Measurements from ENCODE around the gene CXCL17.
A peak's percentile ranks its signal among the peaks of the same experiment; 100 is the strongest.

CXCL17 gene

DNA sequence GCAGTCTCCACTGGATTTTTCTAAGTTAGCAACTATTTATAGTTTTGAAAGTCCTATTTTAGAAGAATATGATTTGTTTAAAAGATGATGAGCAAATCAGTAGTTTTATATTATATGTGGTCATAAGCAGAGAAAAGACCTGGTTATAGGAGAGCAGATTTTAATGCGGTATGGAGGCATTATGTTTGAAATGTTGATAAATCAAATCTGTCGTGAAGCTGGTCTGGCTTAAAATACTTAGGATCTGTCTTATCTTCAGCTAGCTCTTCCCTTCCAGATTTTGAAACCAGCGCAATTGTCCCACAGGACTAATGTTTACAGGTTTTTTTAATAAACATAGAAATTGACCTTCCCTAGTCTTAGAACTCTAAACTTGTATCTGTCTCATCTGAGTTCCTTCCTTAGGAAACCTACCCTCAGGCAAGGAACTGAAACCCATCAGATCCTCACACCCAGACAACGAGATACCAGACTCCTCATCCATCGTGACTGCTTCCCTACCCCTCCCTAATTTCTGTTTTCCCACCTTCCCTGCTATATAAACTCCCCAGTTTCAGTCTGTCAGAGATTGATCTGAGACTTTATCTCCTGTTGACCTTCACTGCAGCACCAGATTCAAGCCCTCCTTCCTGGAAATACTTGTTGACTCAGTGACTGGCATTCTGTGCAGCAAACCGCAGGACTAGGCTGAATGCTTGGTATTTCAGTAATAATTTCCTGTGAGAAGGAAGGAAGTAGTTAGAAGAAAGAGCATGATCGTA, 37.8 kb upstream of the CXCL17 start:
- Histone ChIP-seq H3K27ac (ENCODE audit: poor library complexity, severe bottlenecking) (no peak overlapping the region), H3K27me3 (ENCODE audit: insufficient read depth, poor library complexity, severe bottlenecking) (no peaks in the 10 kb centered on the region), H3K4me3 (ENCODE audit: severe bottlenecking) (no peak overlapping the region), H3K4me1 (ENCODE audit: insufficient read depth, poor library complexity, severe bottlenecking) (peaks cover 6% of the 10 kb centered on the region), H3K9me3 (ENCODE audit: severe bottlenecking) (no peaks in the 10 kb centered on the region), H3K36me3 (ENCODE audit: low read depth) (no peaks in the 10 kb centered on the region)
- DNase-seq (ENCODE audit: low spot score) (no peak), ATAC-seq (ENCODE audit: low read depth) (peak; percentile 61; the same call in 2 of the 3 replicates)
- TF ChIP-seq, protein P1, sequence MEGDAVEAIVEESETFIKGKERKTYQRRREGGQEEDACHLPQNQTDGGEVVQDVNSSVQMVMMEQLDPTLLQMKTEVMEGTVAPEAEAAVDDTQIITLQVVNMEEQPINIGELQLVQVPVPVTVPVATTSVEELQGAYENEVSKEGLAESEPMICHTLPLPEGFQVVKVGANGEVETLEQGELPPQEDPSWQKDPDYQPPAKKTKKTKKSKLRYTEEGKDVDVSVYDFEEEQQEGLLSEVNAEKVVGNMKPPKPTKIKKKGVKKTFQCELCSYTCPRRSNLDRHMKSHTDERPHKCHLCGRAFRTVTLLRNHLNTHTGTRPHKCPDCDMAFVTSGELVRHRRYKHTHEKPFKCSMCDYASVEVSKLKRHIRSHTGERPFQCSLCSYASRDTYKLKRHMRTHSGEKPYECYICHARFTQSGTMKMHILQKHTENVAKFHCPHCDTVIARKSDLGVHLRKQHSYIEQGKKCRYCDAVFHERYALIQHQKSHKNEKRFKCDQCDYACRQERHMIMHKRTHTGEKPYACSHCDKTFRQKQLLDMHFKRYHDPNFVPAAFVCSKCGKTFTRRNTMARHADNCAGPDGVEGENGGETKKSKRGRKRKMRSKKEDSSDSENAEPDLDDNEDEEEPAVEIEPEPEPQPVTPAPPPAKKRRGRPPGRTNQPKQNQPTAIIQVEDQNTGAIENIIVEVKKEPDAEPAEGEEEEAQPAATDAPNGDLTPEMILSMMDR (IDR thresholded peaks at IDR 0.05; ENCODE audit: poor library complexity, severe bottlenecking): no peak

DNA sequence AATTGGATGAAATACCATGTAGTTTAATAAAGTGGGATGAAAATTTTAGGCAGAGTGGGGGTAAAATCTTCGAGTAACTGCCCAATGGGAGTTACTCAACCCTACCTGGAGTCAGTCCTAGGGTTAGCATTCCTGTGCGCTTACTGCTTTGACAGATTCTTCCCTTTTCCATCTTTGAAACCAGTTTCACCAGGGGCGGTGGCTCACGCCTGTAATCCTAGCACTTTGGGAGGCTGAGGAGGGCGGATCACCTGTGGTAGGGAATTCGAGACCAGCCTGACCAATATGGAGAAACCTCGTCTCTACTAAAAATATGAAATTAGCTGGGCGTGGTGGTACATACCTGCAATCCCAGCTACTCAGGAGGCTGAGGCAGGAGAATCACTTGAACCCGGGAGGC, 37.0 kb upstream of the CXCL17 start:
- no peak overlapping the region for H3K27ac ChIP-seq (ENCODE audit: poor library complexity, severe bottlenecking)
- no peak for ATAC-seq (ENCODE audit: low read depth)
- TF ChIP-seq, protein P1 (IDR thresholded peaks at IDR 0.05; ENCODE audit: poor library complexity, severe bottlenecking): no peak
- peaks cover 6% of the 10 kb centered on the region for H3K4me1 ChIP-seq (ENCODE audit: insufficient read depth, poor library complexity, severe bottlenecking)
- H3K9me3 ChIP-seq (ENCODE audit: severe bottlenecking): no peaks in the 10 kb centered on the region
- no peaks in the 10 kb centered on the region for H3K27me3 ChIP-seq (ENCODE audit: insufficient read depth, poor library complexity, severe bottlenecking)
- no peak for DNase-seq (ENCODE audit: low spot score)
- H3K36me3 ChIP-seq (ENCODE audit: low read depth): no peaks in the 10 kb centered on the region
- no peak overlapping the region for H3K4me3 ChIP-seq (ENCODE audit: severe bottlenecking)

DNA sequence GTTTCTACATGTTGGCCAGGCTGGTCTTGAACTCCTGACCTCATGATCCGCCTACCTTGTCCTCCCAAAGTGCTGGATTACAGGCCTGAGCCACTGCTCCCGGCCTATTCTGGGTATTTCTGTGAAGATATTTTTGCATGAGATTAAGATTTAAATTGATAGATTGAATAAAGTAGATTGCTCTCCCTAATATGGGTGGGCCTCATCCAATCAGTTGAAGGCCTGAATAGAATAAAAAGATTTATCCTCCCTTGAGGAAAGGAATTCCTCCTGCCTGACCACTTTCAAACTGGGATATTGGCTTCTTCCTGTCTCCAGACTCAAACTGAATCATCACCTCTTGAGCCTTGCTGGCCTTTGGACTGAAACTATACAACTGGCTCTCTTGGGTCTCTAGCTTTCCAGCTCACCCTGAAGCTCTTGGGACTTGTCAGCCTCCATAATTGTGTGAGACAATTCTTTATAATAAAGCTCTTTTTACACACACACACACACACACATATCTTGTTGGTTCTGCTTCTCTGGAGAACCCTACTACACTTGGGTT, 36.1 kb upstream of the CXCL17 start:
- Histone ChIP-seq H3K27me3 (ENCODE audit: insufficient read depth, poor library complexity, severe bottlenecking) (no peaks in the 10 kb centered on the region), H3K9me3 (ENCODE audit: severe bottlenecking) (no peaks in the 10 kb centered on the region), H3K4me1 (ENCODE audit: insufficient read depth, poor library complexity, severe bottlenecking) (peaks cover 6% of the 10 kb centered on the region), H3K27ac (ENCODE audit: poor library complexity, severe bottlenecking) (no peak overlapping the region), H3K36me3 (ENCODE audit: low read depth) (no peaks in the 10 kb centered on the region), H3K4me3 (ENCODE audit: severe bottlenecking) (no peak overlapping the region)
- no peak for DNase-seq (ENCODE audit: low spot score)
- TF ChIP-seq, protein P1 (IDR thresholded peaks at IDR 0.05; ENCODE audit: poor library complexity, severe bottlenecking): no peak
- no peak for ATAC-seq (ENCODE audit: low read depth)

DNA sequence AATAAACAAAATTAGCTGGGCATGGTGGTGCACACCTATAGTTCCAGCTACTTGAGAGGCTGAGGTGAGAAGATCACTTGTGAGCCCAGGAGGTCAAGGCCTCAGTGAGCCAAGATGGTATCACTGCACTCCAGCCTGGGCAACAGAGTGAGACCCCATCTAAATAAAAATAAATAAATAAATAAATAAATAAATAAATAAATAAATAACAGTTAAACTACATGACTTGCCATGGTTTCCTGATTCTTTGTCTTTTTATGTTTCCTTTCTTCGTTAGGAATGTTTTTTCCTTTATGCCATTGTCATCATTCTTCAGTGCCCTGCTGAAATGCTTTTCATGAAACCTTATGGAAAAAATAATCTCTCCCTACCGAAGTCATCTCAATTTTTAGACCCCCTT, 35.2 kb upstream of the CXCL17 start:
- Histone ChIP-seq H3K4me3 (ENCODE audit: severe bottlenecking) (no peak overlapping the region), H3K4me1 (ENCODE audit: insufficient read depth, poor library complexity, severe bottlenecking) (peaks cover 6% of the 10 kb centered on the region), H3K27me3 (ENCODE audit: insufficient read depth, poor library complexity, severe bottlenecking) (no peaks in the 10 kb centered on the region), H3K9me3 (ENCODE audit: severe bottlenecking) (no peaks in the 10 kb centered on the region), H3K36me3 (ENCODE audit: low read depth) (no peaks in the 10 kb centered on the region), H3K27ac (ENCODE audit: poor library complexity, severe bottlenecking) (no peak overlapping the region)
- TF ChIP-seq, protein P1 (IDR thresholded peaks at IDR 0.05; ENCODE audit: poor library complexity, severe bottlenecking): no peak
- ATAC-seq (ENCODE audit: low read depth) (no peak), DNase-seq (ENCODE audit: low spot score) (no peak)

DNA sequence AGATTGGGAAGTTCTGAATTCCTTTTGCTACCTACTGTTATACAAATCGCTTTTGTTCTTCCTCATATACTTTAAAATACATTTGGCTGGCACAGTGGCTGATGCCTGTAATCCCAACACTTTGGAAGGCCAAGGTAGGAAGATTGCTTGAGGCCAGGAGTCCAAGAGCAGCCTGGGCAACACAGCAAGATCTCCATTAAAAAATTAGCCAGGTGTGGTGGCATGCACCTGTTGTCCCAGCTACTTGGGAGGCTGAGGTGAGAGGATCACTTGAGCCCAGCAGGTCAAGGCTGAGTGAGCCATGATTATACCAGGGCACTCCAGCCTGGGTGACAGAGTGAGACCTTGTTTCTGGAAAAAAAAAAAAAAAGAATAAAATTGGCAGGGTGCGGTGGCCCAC, 34.4 kb upstream of the CXCL17 start:
- no peak for ATAC-seq (ENCODE audit: low read depth)
- TF ChIP-seq, protein P1 (IDR thresholded peaks at IDR 0.05; ENCODE audit: poor library complexity, severe bottlenecking): no peak
- H3K27ac ChIP-seq (ENCODE audit: poor library complexity, severe bottlenecking): no peak overlapping the region

More for the DNA sequence above, 34.4 kb upstream of the CXCL17 start:
- Histone ChIP-seq H3K9me3 (ENCODE audit: severe bottlenecking) (no peaks in the 10 kb centered on the region), H3K27me3 (ENCODE audit: insufficient read depth, poor library complexity, severe bottlenecking) (no peaks in the 10 kb centered on the region), H3K4me1 (ENCODE audit: insufficient read depth, poor library complexity, severe bottlenecking) (peaks cover 6% of the 10 kb centered on the region), H3K36me3 (ENCODE audit: low read depth) (no peaks in the 10 kb centered on the region), H3K4me3 (ENCODE audit: severe bottlenecking) (no peak overlapping the region)
- no peak for DNase-seq (ENCODE audit: low spot score)

Measured in RWPE2 (cell line).